CD14-positive monocyte (primary cell): ENCODE data around the gene CCM2. TPM values are rescaled to one million over a fixed set of nuclear protein-coding genes. Genes with fewer than 3 reads are reported as not detected.

Source experiments
- DNase-seq, 3 donors: peaks; one replicate each; pipeline ENCODE4 v3.0.0-alpha.2; 2011 to 2022
- H2AFZ ChIP-seq: 2 replicates; pipeline ENCODE4 v1.6.0; 2012; ENCODE audit warnings: mild to moderate bottlenecking, low read depth, low read length, inconsistent platforms; ENCODE audit not compliant: insufficient read depth, poor library complexity, severe bottlenecking
- H3K27ac ChIP-seq, 2 donors: 1 replicate in 1 of 2; 2 replicates in 1 of 2; pipeline ENCODE4 v1.5.1; 2012 to 2013; ENCODE audit warnings: low read length in 2 of 2, control low read depth in 1 of 2, inconsistent platforms in 1 of 2, low read depth in 1 of 2, mild to moderate bottlenecking in 1 of 2
- H3K27me3 ChIP-seq, 2 donors: one replicate each; pipeline versions ENCODE4 v1.6.0 to v1.6.1; 2011 to 2013; ENCODE audit warnings: low read length in 2 of 2; ENCODE audit not compliant: control insufficient read depth in 2 of 2, insufficient read depth in 2 of 2
- H3K36me3 ChIP-seq, 2 donors: replicated peaks in 1 of 2; 1 replicate in 1 of 2; 2 replicates in 1 of 2; pipeline versions ENCODE4 v1.5.1 to v1.6.1; 2012 to 2013; ENCODE audit warnings: low read length in 2 of 2, control low read depth in 1 of 2, inconsistent platforms in 1 of 2, mild to moderate bottlenecking in 1 of 2; ENCODE audit not compliant: insufficient read depth in 2 of 2, control insufficient read depth in 1 of 2
- H3K4me1 ChIP-seq, 2 donors: 1 replicate in 1 of 2; 2 replicates in 1 of 2; pipeline versions ENCODE4 v1.5.1 to v1.6.1; 2012 to 2013; ENCODE audit warnings: low read length in 2 of 2, control low read depth in 1 of 2, inconsistent platforms in 1 of 2, mild to moderate bottlenecking in 1 of 2, moderate library complexity in 1 of 2; ENCODE audit not compliant: insufficient read depth in 2 of 2, control insufficient read depth in 1 of 2
- H3K4me2 ChIP-seq: replicated peaks from 2 replicates; pipeline ENCODE3; 2012; ENCODE audit warnings: low read length, moderate library complexity, mild to moderate bottlenecking; ENCODE audit not compliant: poor library complexity, severe bottlenecking; ENCODE audit errors: extremely low read depth
- H3K4me3 ChIP-seq, 3 experiments: fragments of 200-600 bp in 1 of 3; sonication (generic) in 1 of 3; replicated peaks in 1 of 3; 1 replicate in 2 of 3; 2 replicates in 1 of 3; pipeline ENCODE4 v1.5.1; 2011 to 2013; ENCODE audit warnings: low read length in 3 of 3, mild to moderate bottlenecking in 3 of 3, control low read depth in 2 of 3, low read depth in 2 of 3, inconsistent platforms in 1 of 3, moderate library complexity in 1 of 3
- H3K79me2 ChIP-seq: 2 replicates; pipeline ENCODE4 v1.6.0; 2012; ENCODE audit warnings: mild to moderate bottlenecking, control low read depth, inconsistent platforms, low read length, moderate library complexity; ENCODE audit not compliant: insufficient read depth
- H3K9ac ChIP-seq: 2 replicates; pipeline ENCODE4 v1.6.0; 2017; ENCODE audit warnings: low read length, mild to moderate bottlenecking; ENCODE audit not compliant: insufficient read depth, poor library complexity, severe bottlenecking
- H3K9me3 ChIP-seq, 2 donors: replicated peaks in 1 of 2; 1 replicate in 1 of 2; 2 replicates in 1 of 2; pipeline versions ENCODE4 v1.5.1 to v1.6.1; 2012 to 2013; ENCODE audit warnings: low read length in 2 of 2, control low read depth in 1 of 2; ENCODE audit not compliant: control insufficient read depth in 1 of 2, insufficient read depth in 1 of 2
- H4K20me1 ChIP-seq: 2 replicates; pipeline ENCODE4 v1.6.0; 2012; ENCODE audit warnings: mild to moderate bottlenecking, low read length, control low read depth, moderate library complexity; ENCODE audit not compliant: insufficient read depth
- H3K27ac Mint-ChIP-seq, 7 donors: one replicate each; pipeline ENCODE4 v1.8.0; 2020; ENCODE audit warnings: mild to moderate bottlenecking in 7 of 7, mixed read lengths in 7 of 7, moderate library complexity in 6 of 7, inconsistent platforms in 2 of 7
- H3K27me3 Mint-ChIP-seq, 3 donors: one replicate each; pipeline ENCODE4 v1.8.0; 2021 to 2022; ENCODE audit warnings: low read depth in 3 of 3, mild to moderate bottlenecking in 3 of 3, mixed read lengths in 3 of 3, moderate library complexity in 3 of 3, inconsistent platforms in 1 of 3
- H3K36me3 Mint-ChIP-seq, 2 donors: one replicate each; pipeline ENCODE4 v1.8.0; 2020; ENCODE audit warnings: mixed read lengths in 2 of 2, inconsistent platforms in 1 of 2, mild to moderate bottlenecking in 1 of 2
- H3K4me1 Mint-ChIP-seq: one replicate; pipeline ENCODE4 v1.8.0; 2020; ENCODE audit warnings: mild to moderate bottlenecking, mixed read lengths
- H3K4me3 Mint-ChIP-seq, 2 donors: one replicate each; pipeline ENCODE4 v1.8.0; 2020; ENCODE audit warnings: mild to moderate bottlenecking in 2 of 2, mixed read lengths in 2 of 2, moderate library complexity in 1 of 2
- H3K9me3 Mint-ChIP-seq, 7 donors: one replicate each; pipeline ENCODE4 v1.8.0; 2020 to 2022; ENCODE audit warnings: mixed read lengths in 7 of 7, mild to moderate bottlenecking in 6 of 7, moderate library complexity in 6 of 7, inconsistent platforms in 2 of 7
- WGBS: methylation state at CpG from one replicate; pipeline ENCODE4 v1.1.5; 2013; ENCODE audit warnings: missing lambda C conversion rate; ENCODE audit not compliant: insufficient coverage; 5-methylcytosine and 5-hydroxymethylcytosine counted together
- intact Hi-C, 2 donors: fragments of 100-400 bp; cut with micrococcal nuclease; formaldehyde crosslinking; loops; one replicate each; pipeline versions ENCODE4 v1.15.0 to v1.15.1; 2023
- polyA plus RNA-seq, 3 donors: library from polyadenylated mRNA; depleted of rRNA in 1 of 3; unstranded in 2 of 3; stranded (reverse) in 1 of 3; fragments of 300-500 nt in 2 of 3; fragments of >200 nt in 1 of 3; fragmentation: Illumina TruSeq in 2 of 3; gene quantifications; 1 replicate in 2 of 3; 2 replicates in 1 of 3; pipeline ENCODE4 v1.2.3, GENCODE V29; 2012 to 2021
- TF ChIP-seq, protein P1 (sequence below): fragments of 200-600 bp; IDR thresholded peaks from one replicate; pipeline ENCODE4 v1.8.0; 2022; ENCODE audit warnings: antibody characterized with exemption, mild to moderate bottlenecking

CCM2 gene
- polyA plus RNA-seq, 3 donors, result 38.5 to 102 (median 51.4) TPM

DNA sequence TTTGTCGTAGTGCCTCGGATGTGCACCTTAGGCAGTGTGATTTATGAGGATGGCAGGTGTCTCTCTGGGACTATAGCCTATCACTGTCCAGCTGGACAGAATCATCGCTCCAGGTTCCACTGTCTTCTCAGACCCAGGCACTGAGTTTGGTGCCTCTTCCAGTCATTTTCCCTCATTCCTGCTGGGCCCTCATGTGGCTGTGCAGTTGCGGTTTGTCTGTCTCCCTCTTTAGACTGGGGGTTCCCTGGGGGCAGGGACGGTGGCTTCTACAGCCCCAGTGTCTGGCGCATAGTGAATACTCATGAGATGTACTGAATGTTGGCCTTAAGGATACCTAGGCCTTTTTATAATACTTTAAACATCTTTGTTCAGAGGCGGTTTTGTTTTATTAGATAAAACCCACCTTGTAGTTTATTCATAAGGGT is 28.9 kb downstream of the CCM2 start:
- DNase-seq, result no peak

GRCh38 chr7:45031829-45032228 is 31.8 kb downstream of the CCM2 start:
- Histone ChIP-seq H3K4me2 (no peak overlapping the region), H3K4me1 (peaks cover 42 to 62% of the 10 kb centered on the region in 2 donors), H3K4me3 (no peak overlapping the region), H3K9ac (no peak overlapping the region), H3K9me3 (no peaks in the 10 kb centered on the region), H4K20me1 (peaks cover 87% of the 10 kb centered on the region), H3K27me3 (no peaks in the 10 kb centered on the region), H3K27ac (no peak overlapping the region), H3K79me2 (peaks cover 100% of the 10 kb centered on the region), H2AFZ (no peak overlapping the region), H3K36me3 (peaks cover 0 to 23% of the 10 kb centered on the region in 2 donors)
- Mint-ChIP-seq H3K4me3 (no peak overlapping the region), H3K27me3 (peaks cover 0 to 5% (median 2%) of the 10 kb centered on the region in 3 donors), H3K36me3 (peaks cover 18 to 52% of the 10 kb centered on the region in 2 donors), H3K27ac (peak overlapping the region in 6 of 7 donors; percentile 12 to 79 (median 55)), H3K4me1 (peaks cover 77% of the 10 kb centered on the region), H3K9me3 (no peaks in the 10 kb centered on the region)
- intact Hi-C loops, result no loop called here
- 80% methylated on average over 1 of the region's 4 CpGs for WGBS
- no peak for DNase-seq
- TF ChIP-seq, protein P1, sequence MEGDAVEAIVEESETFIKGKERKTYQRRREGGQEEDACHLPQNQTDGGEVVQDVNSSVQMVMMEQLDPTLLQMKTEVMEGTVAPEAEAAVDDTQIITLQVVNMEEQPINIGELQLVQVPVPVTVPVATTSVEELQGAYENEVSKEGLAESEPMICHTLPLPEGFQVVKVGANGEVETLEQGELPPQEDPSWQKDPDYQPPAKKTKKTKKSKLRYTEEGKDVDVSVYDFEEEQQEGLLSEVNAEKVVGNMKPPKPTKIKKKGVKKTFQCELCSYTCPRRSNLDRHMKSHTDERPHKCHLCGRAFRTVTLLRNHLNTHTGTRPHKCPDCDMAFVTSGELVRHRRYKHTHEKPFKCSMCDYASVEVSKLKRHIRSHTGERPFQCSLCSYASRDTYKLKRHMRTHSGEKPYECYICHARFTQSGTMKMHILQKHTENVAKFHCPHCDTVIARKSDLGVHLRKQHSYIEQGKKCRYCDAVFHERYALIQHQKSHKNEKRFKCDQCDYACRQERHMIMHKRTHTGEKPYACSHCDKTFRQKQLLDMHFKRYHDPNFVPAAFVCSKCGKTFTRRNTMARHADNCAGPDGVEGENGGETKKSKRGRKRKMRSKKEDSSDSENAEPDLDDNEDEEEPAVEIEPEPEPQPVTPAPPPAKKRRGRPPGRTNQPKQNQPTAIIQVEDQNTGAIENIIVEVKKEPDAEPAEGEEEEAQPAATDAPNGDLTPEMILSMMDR, result no peak

More for the DNA sequence above, 28.9 kb downstream of the CCM2 start:
- H3K9ac ChIP-seq, result peak overlapping the region; percentile 68
- WGBS, result 29% methylated on average over 2 of the region's 7 CpGs
- Mint-ChIP-seq H3K4me3 (peak overlapping the region; percentile 92 to 96), H3K36me3 (peaks cover 15 to 51% of the 10 kb centered on the region in 2 donors), H3K27ac (peak overlapping the region; percentile 89 to 97 (median 93)), H3K9me3 (peaks cover 0 to under 1% (median 0%) of the 10 kb centered on the region in 7 donors), H3K27me3 (peaks cover 0 to 3% (median 2%) of the 10 kb centered on the region in 3 donors), H3K4me1 (peaks cover 72% of the 10 kb centered on the region)
- peaks cover 38 to 64% of the 10 kb centered on the region in 2 donors for H3K4me1 ChIP-seq
- H2AFZ ChIP-seq, result no peak overlapping the region
- H3K79me2 ChIP-seq, result peaks cover 98% of the 10 kb centered on the region
- H3K27me3 ChIP-seq, result no peaks in the 10 kb centered on the region
- TF ChIP-seq, protein P1, result no peak
- H3K4me3 ChIP-seq, result peak overlapping the region; percentile 81 to 96 (median 84)
- H4K20me1 ChIP-seq, result peaks cover 58% of the 10 kb centered on the region
- H3K4me2 ChIP-seq, result peak overlapping the region; percentile 91
- no peaks in the 10 kb centered on the region for H3K9me3 ChIP-seq
- peak overlapping the region in 1 of 2 donors; percentile 91 for H3K27ac ChIP-seq
- intact Hi-C loops, result loop anchor here in 1 of 2 donors (10.0 kb wide), 1 partner anchor 54 kb away; the partner anchor contains the start of gene MYO1G
- H3K36me3 ChIP-seq, result peaks cover 0 to 23% of the 10 kb centered on the region in 2 donors
